Breast epithelium (tissue), 4 donors: Measurements from ENCODE around the gene RDH16. TPM values are rescaled to one million over a fixed set of nuclear protein-coding genes. Genes with fewer than 3 reads are reported as not detected.

Experiments
- DNase-seq, 2 donors: peaks; one replicate each; pipeline ENCODE4 v3.0.0-alpha.2; 2019; ENCODE audit warnings: low spot score in 2 of 2
- H3K27ac ChIP-seq, 2 donors: fragments of 200-600 bp; sonication (generic) in 1 of 2; one replicate each; pipeline ENCODE4 v1.5.1; 2016 to 2019; ENCODE audit warnings: mild to moderate bottlenecking in 1 of 2
- H3K27me3 ChIP-seq, 2 donors: fragments of 200-600 bp; sonication (generic) in 1 of 2; one replicate each; pipeline versions ENCODE4 v1.5.1 to v1.6.0; 2017 to 2019; ENCODE audit warnings: control low read depth in 1 of 2, mild to moderate bottlenecking in 1 of 2
- H3K36me3 ChIP-seq: fragments of 200-600 bp; one replicate; pipeline ENCODE4 v1.5.1; 2019
- H3K4me1 ChIP-seq, 2 donors: fragments of 200-600 bp; sonication (generic); one replicate each; pipeline ENCODE4 v1.5.1; 2016 to 2019; ENCODE audit warnings: control low read depth in 1 of 2
- H3K4me3 ChIP-seq, 3 donors: fragments of 200-600 bp; sonication (generic); 1 replicate in 2 of 3; 2 replicates in 1 of 3; pipeline ENCODE4 v1.5.1; 2016 to 2019; ENCODE audit warnings: mild to moderate bottlenecking in 3 of 3, moderate library complexity in 2 of 3
- H3K9me3 ChIP-seq, 2 donors: fragments of 200-600 bp; sonication (generic) in 1 of 2; one replicate each; pipeline ENCODE4 v1.5.1; 2016 to 2019; ENCODE audit warnings: control low read depth in 1 of 2
- CTCF ChIP-seq, 3 donors: fragments of 450-650 bp; IDR thresholded peaks; one replicate each; pipeline ENCODE4 v1.5.1; 2016 to 2017; ENCODE audit warnings: antibody characterized with exemption in 3 of 3, mild to moderate bottlenecking in 3 of 3, moderate library complexity in 3 of 3
- POLR2A ChIP-seq: fragments of 450-650 bp; IDR thresholded peaks from one replicate; pipeline ENCODE4 v1.6.1; 2016; ENCODE audit warnings: antibody characterized with exemption, mild to moderate bottlenecking, moderate library complexity
- POLR2AphosphoS5 ChIP-seq, 3 donors: sonication (generic); formaldehyde crosslinking; IDR thresholded peaks; one replicate each; pipeline ENCODE4 v1.6.1; 2017; ENCODE audit warnings: antibody characterized with exemption in 3 of 3
- intact Hi-C: fragments of 100-400 bp; cut with DNase I; formaldehyde crosslinking; loops from one replicate; pipeline ENCODE4 v1.15.1; 2023; ENCODE audit warnings: low total_unique reads
- total RNA-seq, 3 donors: library from RNA; depleted of rRNA; stranded (reverse); fragments of >200 nt; gene quantifications; one replicate each; pipeline ENCODE4 v1.1.0, GENCODE V29; 2016

The RDH16 gene
- total RNA-seq: 1 to 10 TPM in 1 of 3 donors, under 1 TPM in 2; 0.48 to 1.3 (median 0.59) TPM

GRCh38 chr12:56957229-56958052, at the start of gene RDH16:
Gene RDH16 (minus strand): TSS chr12:56957608. CDS start chr12:56957462, 146 bp downstream.
- Histone ChIP-seq H3K4me1 (no peaks in the 10 kb centered on the region), H3K36me3 (no peaks in the 10 kb centered on the region), H3K27ac (no peak within 1 kb of the TSS), H3K4me3 (no peak within 1 kb of the TSS), H3K27me3 (no peaks in the 10 kb centered on the region), H3K9me3 (peaks cover 0 to 8% of the 10 kb centered on the region in 2 donors)
- TF ChIP-seq CTCF (IDR thresholded peaks at IDR 0.05) (no peak), POLR2AphosphoS5 (IDR thresholded peaks at IDR 0.05) (no peak), POLR2A (no peak)
- DNase-seq: no peak
- intact Hi-C loops: no loop called here

GRCh38 chr12:57006809-57007475, 49.5 kb upstream of the RDH16 start:
- no peak for DNase-seq
- Histone ChIP-seq H3K4me1 (peaks cover 0 to 9% of the 10 kb centered on the region in 2 donors), H3K4me3 (peak overlapping the region; percentile 91 to 98 (median 92)), H3K27ac (peak overlapping the region in 1 of 2 donors; percentile 82), H3K9me3 (no peaks in the 10 kb centered on the region), H3K36me3 (peaks cover 9% of the 10 kb centered on the region), H3K27me3 (no peaks in the 10 kb centered on the region)
- no peak for TF ChIP-seq POLR2A
- TF ChIP-seq POLR2AphosphoS5 (IDR thresholded peaks at IDR 0.05): no peak
- no peak for TF ChIP-seq CTCF (IDR thresholded peaks at IDR 0.05)
- intact Hi-C loops: no loop called here

GRCh38 chr12:57005980-57006808, 48.8 kb upstream of the RDH16 start, which contains the start of gene ZBTB39:
Gene ZBTB39 (minus strand): TSS chr12:57006546. CDS start chr12:57004917, 1,629 bp downstream.
- DNase-seq: peak in 1 of 2 donors; percentile 26
- no peaks in the 10 kb centered on the region for H3K9me3 ChIP-seq
- H3K36me3 ChIP-seq: peaks cover 9% of the 10 kb centered on the region
- peaks cover 0 to 9% of the 10 kb centered on the region in 2 donors for H3K4me1 ChIP-seq
- intact Hi-C loops: no loop called here
- H3K27me3 ChIP-seq: no peaks in the 10 kb centered on the region
- no peak for TF ChIP-seq POLR2A
- peak in 1 of 3 donors; percentile 4 for TF ChIP-seq CTCF (IDR thresholded peaks at IDR 0.05)
- peak within 1 kb of the TSS; percentile 91 to 98 (median 92) for H3K4me3 ChIP-seq
- H3K27ac ChIP-seq: peak within 1 kb of the TSS; percentile 80 to 82

- H3K4me3 ChIP-seq: no peak overlapping the region
- no peaks in the 10 kb centered on the region for H3K9me3 ChIP-seq
- H3K27me3 ChIP-seq: no peaks in the 10 kb centered on the region
- TF ChIP-seq POLR2AphosphoS5 (IDR thresholded peaks at IDR 0.05) (no peak), CTCF (IDR thresholded peaks at IDR 0.05) (no peak), POLR2A (no peak)
- intact Hi-C loops: no loop called here
- H3K27ac ChIP-seq: no peak overlapping the region
- peaks cover 9% of the 10 kb centered on the region for H3K36me3 ChIP-seq
- DNase-seq: no peak
- peaks cover 0 to 9% of the 10 kb centered on the region in 2 donors for H3K4me1 ChIP-seq
Observed at GRCh38 chr12:57004651-57005050, 47.2 kb upstream of the RDH16 start.
